ENCODE results near the gene TP53I13.

GRCh38 chr17:29621751-29622194 is 53.3 kb downstream of the TP53I13 start:
- no peak for TF ChIP-seq CTCF (conservative IDR thresholded peaks at IDR 0.05)
- TF ChIP-seq ZFX (IDR thresholded peaks at IDR 0.05): no peak

All from C4-2B (cell line).